NCI-H187 treated with DMSO at 0.1 percent for 48 hours (cell line): ENCODE data around the gene RING1.

Source experiments
- DNase-seq: peaks from one replicate; lab custom pipeline; 2025; lab: John Stamatoyannopoulos, UW

Gene RING1

GRCh38 chr6:33208091-33208967 lies at the start of gene RING1:
Gene RING1 (plus strand): TSS chr6:33208500. CDS start chr6:33208823, 323 bp downstream.
- no peak for DNase-seq

GRCh38 chr6:33160096-33160495 lies 48.2 kb upstream of the RING1 start:
- no peak for DNase-seq

GRCh38 chr6:33160728-33161344 lies 47.5 kb upstream of the RING1 start:
- no peak for DNase-seq

- DNase-seq, result no peak
These were observed 46.7 kb upstream of the RING1 start for GRCh38 chr6:33161354-33162331.

GRCh38 chr6:33163540-33163939 lies 44.8 kb upstream of the RING1 start:
- DNase-seq, result no peak

- DNase-seq, result no peak
These were observed 44.1 kb upstream of the RING1 start for GRCh38 chr6:33164176-33164575.

GRCh38 chr6:33164665-33165373 lies 43.5 kb upstream of the RING1 start:
- no peak for DNase-seq

GRCh38 chr6:33165581-33166258 lies 42.6 kb upstream of the RING1 start:
- DNase-seq, result no peak

- no peak for DNase-seq
These were observed 41.9 kb upstream of the RING1 start for GRCh38 chr6:33166363-33166762.

GRCh38 chr6:33166811-33167210 lies 41.5 kb upstream of the RING1 start:
- no peak for DNase-seq

- DNase-seq, result no peak
These were observed 40.7 kb upstream of the RING1 start for GRCh38 chr6:33167374-33168283.

- DNase-seq, result no peak
These were observed 40.1 kb upstream of the RING1 start for GRCh38 chr6:33168284-33168601.

GRCh38 chr6:33168639-33169038 lies 39.7 kb upstream of the RING1 start:
- DNase-seq, result no peak

- DNase-seq, result no peak
These were observed 38.8 kb upstream of the RING1 start for GRCh38 chr6:33169291-33170175.

GRCh38 chr6:33170176-33171015 lies 37.9 kb upstream of the RING1 start:
- no peak for DNase-seq

- DNase-seq, result no peak
These were observed 37.1 kb upstream of the RING1 start for GRCh38 chr6:33171016-33171879.
